Upper lobe of right lung (tissue), 1 donor: ENCODE data around the gene TFF2. TPM values are rescaled to one million over a fixed set of nuclear protein-coding genes. Genes with fewer than 3 reads are reported as not detected.

Experiments used
- ATAC-seq: fragments of 200-7000 bp; cut with Tn5 transposase; one replicate; pipeline ENCODE4 v1.9.1; 2020; ENCODE audit warnings: mild to moderate bottlenecking, moderate library complexity
- DNase-seq: peaks from one replicate; pipeline ENCODE4 v3.0.0-alpha.2; 2020
- H3K27ac ChIP-seq: fragments of 200-600 bp; one replicate; pipeline ENCODE4 v1.8.0; 2022
- H3K27me3 ChIP-seq: fragments of 200-600 bp; one replicate; pipeline ENCODE4 v1.8.0; 2022; ENCODE audit warnings: mild to moderate bottlenecking
- H3K36me3 ChIP-seq: fragments of 200-600 bp; one replicate; pipeline ENCODE4 v1.8.0; 2022
- H3K4me1 ChIP-seq: fragments of 200-600 bp; one replicate; pipeline ENCODE4 v1.8.0; 2022
- H3K4me3 ChIP-seq: fragments of 200-600 bp; one replicate; pipeline ENCODE4 v1.8.0; 2022; ENCODE audit warnings: mild to moderate bottlenecking
- H3K9me3 ChIP-seq: fragments of 200-600 bp; one replicate; pipeline ENCODE4 v1.8.0; 2022
- intact Hi-C: fragments of 100-400 bp; cut with DNase I; formaldehyde crosslinking; loops from one replicate; pipeline ENCODE4 v1.11.0; 2022
- total RNA-seq: library from RNA; stranded (reverse); fragmentation: NEBNext Ultra II Directional; extraction: Animal tissue kit (Norgen Biotek cat#: 25700); gene quantifications from one replicate; pipeline ENCODE4 v1.2.1, GENCODE V29; 2021
- TF ChIP-seq, protein P1 (sequence below): fragments of 200-600 bp; IDR thresholded peaks from one replicate; pipeline ENCODE4 v1.8.0; 2022; ENCODE audit warnings: antibody characterized with exemption
- donor health status: DM: no; HTN: yes; CAD: no; lungs with severe emphysema.

TFF2 gene
- total RNA-seq, 1 donor from 2014 or later, result not detected

- no peak overlapping the region for H3K27ac ChIP-seq
- peaks cover 18% of the 10 kb centered on the region for H3K4me1 ChIP-seq
- ATAC-seq (no peak), DNase-seq (no peak)
- TF ChIP-seq, protein P1, sequence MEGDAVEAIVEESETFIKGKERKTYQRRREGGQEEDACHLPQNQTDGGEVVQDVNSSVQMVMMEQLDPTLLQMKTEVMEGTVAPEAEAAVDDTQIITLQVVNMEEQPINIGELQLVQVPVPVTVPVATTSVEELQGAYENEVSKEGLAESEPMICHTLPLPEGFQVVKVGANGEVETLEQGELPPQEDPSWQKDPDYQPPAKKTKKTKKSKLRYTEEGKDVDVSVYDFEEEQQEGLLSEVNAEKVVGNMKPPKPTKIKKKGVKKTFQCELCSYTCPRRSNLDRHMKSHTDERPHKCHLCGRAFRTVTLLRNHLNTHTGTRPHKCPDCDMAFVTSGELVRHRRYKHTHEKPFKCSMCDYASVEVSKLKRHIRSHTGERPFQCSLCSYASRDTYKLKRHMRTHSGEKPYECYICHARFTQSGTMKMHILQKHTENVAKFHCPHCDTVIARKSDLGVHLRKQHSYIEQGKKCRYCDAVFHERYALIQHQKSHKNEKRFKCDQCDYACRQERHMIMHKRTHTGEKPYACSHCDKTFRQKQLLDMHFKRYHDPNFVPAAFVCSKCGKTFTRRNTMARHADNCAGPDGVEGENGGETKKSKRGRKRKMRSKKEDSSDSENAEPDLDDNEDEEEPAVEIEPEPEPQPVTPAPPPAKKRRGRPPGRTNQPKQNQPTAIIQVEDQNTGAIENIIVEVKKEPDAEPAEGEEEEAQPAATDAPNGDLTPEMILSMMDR, result no peak
- no peaks in the 10 kb centered on the region for H3K36me3 ChIP-seq
- H3K4me3 ChIP-seq, result no peak overlapping the region
- no peaks in the 10 kb centered on the region for H3K9me3 ChIP-seq
- intact Hi-C loops, result no loop called here
- peaks cover 7% of the 10 kb centered on the region for H3K27me3 ChIP-seq
Observed at GRCh38 chr21:42311160-42311559, 39.6 kb downstream of the TFF2 start.

DNA sequence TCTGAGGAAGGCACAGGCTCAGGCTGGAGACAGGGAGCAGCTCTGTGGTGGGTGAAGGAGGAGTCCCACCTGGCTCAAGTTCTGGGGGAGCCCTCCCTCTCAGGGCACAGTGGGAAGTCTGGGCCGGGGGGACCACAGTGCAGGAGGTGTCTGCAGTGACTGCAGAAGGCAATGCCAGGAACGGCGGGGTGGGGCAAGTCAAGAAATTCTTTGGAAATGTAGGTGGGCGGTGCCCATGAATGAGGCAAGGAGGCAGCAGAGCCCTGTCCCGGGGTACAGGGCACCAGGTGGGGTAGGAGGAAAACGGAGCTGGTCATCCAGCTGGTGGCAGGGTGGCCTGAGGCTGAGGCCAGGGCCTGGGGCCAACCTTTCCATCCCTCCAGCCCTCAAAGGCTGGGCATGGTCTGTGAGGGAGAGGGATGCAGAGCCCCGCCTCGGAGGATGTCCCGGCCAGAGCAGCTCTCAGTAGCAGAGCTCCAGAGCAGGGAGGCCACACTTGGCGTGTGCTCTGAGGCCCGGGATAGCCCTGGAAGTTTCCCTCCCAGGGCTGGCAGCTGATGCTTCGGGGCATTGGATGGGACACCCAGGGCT is 40.3 kb downstream of the TFF2 start:
- Histone ChIP-seq H3K27me3 (peaks cover 7% of the 10 kb centered on the region), H3K4me3 (no peak overlapping the region), H3K27ac (no peak overlapping the region), H3K4me1 (peaks cover 18% of the 10 kb centered on the region), H3K36me3 (no peaks in the 10 kb centered on the region), H3K9me3 (no peaks in the 10 kb centered on the region)
- peak; percentile 61 for DNase-seq
- intact Hi-C loops, result no loop called here
- TF ChIP-seq, protein P1, result no peak
- no peak for ATAC-seq

GRCh38 chr21:42309753-42310213 is 41.0 kb downstream of the TFF2 start:
- H3K4me1 ChIP-seq, result peaks cover 15% of the 10 kb centered on the region
- TF ChIP-seq, protein P1, result peak; percentile 68
- ATAC-seq (peak; percentile 73), DNase-seq (peak; percentile 79)
- H3K9me3 ChIP-seq, result no peaks in the 10 kb centered on the region
- H3K4me3 ChIP-seq, result no peak overlapping the region
- peaks cover 7% of the 10 kb centered on the region for H3K27me3 ChIP-seq
- intact Hi-C loops, result no loop called here
- H3K36me3 ChIP-seq, result no peaks in the 10 kb centered on the region
- no peak overlapping the region for H3K27ac ChIP-seq

- TF ChIP-seq, protein P1, result no peak
- no peaks in the 10 kb centered on the region for H3K9me3 ChIP-seq
- DNase-seq (no peak), ATAC-seq (no peak)
- intact Hi-C loops, result no loop called here
- peaks cover 15% of the 10 kb centered on the region for H3K4me1 ChIP-seq
- H3K4me3 ChIP-seq, result no peak overlapping the region
- H3K27ac ChIP-seq, result no peak overlapping the region
- H3K36me3 ChIP-seq, result no peaks in the 10 kb centered on the region
- peaks cover 7% of the 10 kb centered on the region for H3K27me3 ChIP-seq
Observed at GRCh38 chr21:42308914-42309752, 41.7 kb downstream of the TFF2 start.

DNA sequence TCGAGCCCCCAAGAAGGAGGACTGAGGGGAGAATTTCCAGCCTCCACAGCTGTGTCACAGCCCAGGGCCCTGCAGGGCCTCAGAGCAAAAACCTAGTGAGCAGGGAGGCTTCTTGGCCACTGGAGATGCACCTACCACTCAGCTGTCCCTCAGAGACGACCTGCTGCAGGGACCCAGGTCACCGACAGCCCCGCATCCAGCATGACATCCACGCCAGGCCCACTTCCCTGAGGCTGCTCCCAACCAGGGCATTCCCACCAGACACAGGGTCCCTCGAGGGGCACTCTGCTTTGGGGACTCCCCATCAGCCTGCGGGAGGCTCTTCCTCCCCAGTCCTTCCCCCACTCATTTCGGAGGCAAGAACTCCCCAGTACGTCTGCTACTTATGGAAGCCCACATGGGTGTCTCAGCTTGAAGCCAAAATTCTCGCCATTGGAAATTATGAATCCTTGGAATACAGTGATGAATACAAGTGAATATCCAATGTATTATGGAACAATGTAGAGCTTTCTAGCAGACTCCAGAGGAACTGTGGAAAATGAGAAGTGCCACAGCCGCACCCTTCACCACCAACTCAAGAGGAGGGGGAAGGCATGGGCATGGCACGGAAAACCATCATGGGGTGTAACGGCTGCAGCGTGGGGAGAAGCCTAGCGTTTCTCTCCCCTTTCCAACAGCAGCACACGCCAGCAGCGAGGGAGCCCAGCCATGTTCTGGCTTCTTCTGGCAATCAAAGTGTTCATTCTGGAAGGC is 42.5 kb downstream of the TFF2 start:
- Histone ChIP-seq H3K4me1 (peaks cover 11% of the 10 kb centered on the region), H3K27ac (no peak overlapping the region), H3K27me3 (peaks cover 7% of the 10 kb centered on the region), H3K4me3 (no peak overlapping the region), H3K36me3 (no peaks in the 10 kb centered on the region), H3K9me3 (no peaks in the 10 kb centered on the region)
- intact Hi-C loops, result no loop called here
- TF ChIP-seq, protein P1, result no peak
- ATAC-seq (peak; percentile 41), DNase-seq (no peak)
